Right ventricle myocardium superior (tissue), 1 donor: ENCODE results near the gene NTNG2. TPM values are rescaled to one million over a fixed set of nuclear protein-coding genes. Genes with fewer than 3 reads are reported as not detected.
"Not testable (repeated sequence)": the region's sequence is repeated elsewhere in the genome, so short reads cannot be mapped to it uniquely, and the experiment has no call there.

Experiments used
- ATAC-seq: fragments of 200-7000 bp; cut with Tn5 transposase; one replicate; pipeline ENCODE4 v1.9.1; 2020; ENCODE audit warnings: mild to moderate bottlenecking; ENCODE audit not compliant: poor library complexity
- DNase-seq: peaks from one replicate; pipeline ENCODE4 v3.0.0-alpha.2; 2020
- intact Hi-C: fragments of 100-400 bp; cut with DNase I; formaldehyde crosslinking; loops from one replicate; pipeline ENCODE4 v1.11.2; 2022
- long read RNA-seq: library from polyadenylated mRNA; unstranded; transcript quantifications from one replicate; pipeline ENCODE4 v2.0.0, GENCODE V29; 2021
- total RNA-seq: library from RNA; stranded (reverse); fragmentation: NEBNext Ultra II Directional; extraction: Animal tissue kit (Norgen Biotek cat#: 25700); gene quantifications from one replicate; pipeline ENCODE4 v1.2.1, GENCODE V29; 2021
- donor health status: DM: no; HTN: yes; CAD: no; lungs with severe emphysema.

The NTNG2 gene
- total RNA-seq: 1.8 TPM
- long read RNA-seq, full-length matches to known transcripts: 1 of 3 reads
- long read RNA-seq, partial matches to known transcripts: 1 of 3 reads
- long read RNA-seq, other reads (novel, unspliced or antisense): 1 of 3 reads

GRCh38 chr9:132161743-132162184 lies at the start of gene NTNG2:
TSS of gene NTNG2 (plus strand) at chr9:132162058. CDS start at chr9:132166832, 4,774 bp downstream.
- intact Hi-C loops: no loop called here

GRCh38 chr9:132114102-132114707 lies 47.7 kb upstream of the NTNG2 start:
- ATAC-seq (peak; percentile 87), DNase-seq (peak; percentile 73)
- intact Hi-C loops: no loop called here

More at GRCh38 chr9:132161743-132162184, at the start of gene NTNG2:
- ATAC-seq (no peak), DNase-seq (no peak)

- intact Hi-C loops: no loop called here
- ATAC-seq (no peak), DNase-seq (no peak)
Observed at GRCh38 chr9:132116583-132116982, 45.3 kb upstream of the NTNG2 start.

GRCh38 chr9:132117694-132118093 lies 44.2 kb upstream of the NTNG2 start:
- intact Hi-C loops: no loop called here
- no peak for DNase-seq
- no peak for ATAC-seq

- DNase-seq (no peak), ATAC-seq (no peak)
- intact Hi-C loops: no loop called here
Observed at GRCh38 chr9:132121021-132121420, 40.8 kb upstream of the NTNG2 start.

- intact Hi-C loops: no loop called here
- DNase-seq: no peak
- no peak for ATAC-seq
Observed at GRCh38 chr9:132124800-132125199, 37.1 kb upstream of the NTNG2 start.

- no peak for DNase-seq
- intact Hi-C loops: no loop called here
- no peak for ATAC-seq
Observed at GRCh38 chr9:132125361-132125760, 36.5 kb upstream of the NTNG2 start.

- DNase-seq: no peak
- no peak for ATAC-seq
- intact Hi-C loops: no loop called here
Observed at GRCh38 chr9:132125944-132126679, 35.7 kb upstream of the NTNG2 start.

- ATAC-seq (no peak), DNase-seq (no peak)
- intact Hi-C loops: no loop called here
Observed at GRCh38 chr9:132126680-132127236, 35.1 kb upstream of the NTNG2 start.

GRCh38 chr9:132127888-132128534 lies 33.8 kb upstream of the NTNG2 start:
- DNase-seq (no peak), ATAC-seq (no peak)
- intact Hi-C loops: no loop called here

- ATAC-seq: no peak
- intact Hi-C loops: no loop called here
- no peak for DNase-seq
Observed at GRCh38 chr9:132129535-132129934, 32.3 kb upstream of the NTNG2 start.

- DNase-seq, ATAC-seq: not testable (repeated sequence)
Observed at GRCh38 chr9:132134085-132134484, 27.8 kb upstream of the NTNG2 start.

GRCh38 chr9:132135456-132135855 lies 26.4 kb upstream of the NTNG2 start:
- ATAC-seq (no peak), DNase-seq (no peak)
- intact Hi-C loops: no loop called here

More at GRCh38 chr9:132134085-132134484, 27.8 kb upstream of the NTNG2 start:
- intact Hi-C loops: not testable (repeated sequence)

- intact Hi-C loops: no loop called here
- DNase-seq: no peak
- ATAC-seq: no peak
Observed at GRCh38 chr9:132136151-132136780, 25.6 kb upstream of the NTNG2 start.

GRCh38 chr9:132141344-132141947 lies 20.4 kb upstream of the NTNG2 start:
- DNase-seq (no peak), ATAC-seq (peak; percentile 71)
- intact Hi-C loops: no loop called here

- intact Hi-C loops: no loop called here
- no peak for DNase-seq
- no peak for ATAC-seq
Observed at GRCh38 chr9:132141948-132142594, 19.8 kb upstream of the NTNG2 start.

- intact Hi-C loops: no loop called here
- ATAC-seq (no peak), DNase-seq (no peak)
Observed at GRCh38 chr9:132142924-132143323, 18.9 kb upstream of the NTNG2 start.

GRCh38 chr9:132143359-132143758 lies 18.5 kb upstream of the NTNG2 start:
- DNase-seq: no peak
- intact Hi-C loops: no loop called here
- no peak for ATAC-seq
